Measurements from ENCODE around the gene MORF4L2. TPM values are rescaled to one million over a fixed set of nuclear protein-coding genes. Genes with fewer than 3 reads are reported as not detected.
A peak's percentile ranks its signal among the peaks of the same experiment; 100 is the strongest.

MORF4L2 gene
- total RNA-seq: 387 and 448 TPM in 2 replicates

- peak; percentile 98 to 99 for DNase-seq (ENCODE audit: low read depth in 2 of 2)
Measured at GRCh38 chrX:103686199-103687072, at the start of gene MORF4L2. Gene MORF4L2 (minus strand): TSS chrX:103686699. CDS start chrX:103677027, 9,672 bp downstream.

- DNase-seq (ENCODE audit: low read depth in 2 of 2): peak in 1 of 2 donors; percentile 17
Measured at GRCh38 chrX:103734125-103734760, 47.7 kb upstream of the MORF4L2 start.

- DNase-seq (ENCODE audit: low read depth in 2 of 2): no peak
Measured at GRCh38 chrX:103733017-103733416, 46.5 kb upstream of the MORF4L2 start.

- peak; percentile 89 to 91 for DNase-seq (ENCODE audit: low read depth in 2 of 2)
Measured at GRCh38 chrX:103730796-103731493, 44.4 kb upstream of the MORF4L2 start.

- DNase-seq (ENCODE audit: low read depth in 2 of 2): peak in 1 of 2 donors; percentile 40
Measured at GRCh38 chrX:103730147-103730795, 43.8 kb upstream of the MORF4L2 start.

GRCh38 chrX:103729015-103729414, 42.5 kb upstream of the MORF4L2 start:
- DNase-seq (ENCODE audit: low read depth in 2 of 2): no peak

GRCh38 chrX:103727115-103727514, 40.6 kb upstream of the MORF4L2 start:
- no peak for DNase-seq (ENCODE audit: low read depth in 2 of 2)

GRCh38 chrX:103726477-103726876, 40.0 kb upstream of the MORF4L2 start:
- DNase-seq (ENCODE audit: low read depth in 2 of 2): no peak

GRCh38 chrX:103722505-103722904, 36.0 kb upstream of the MORF4L2 start:
- DNase-seq (ENCODE audit: low read depth in 2 of 2): no peak

GRCh38 chrX:103718120-103718519, 31.6 kb upstream of the MORF4L2 start:
- no peak for DNase-seq (ENCODE audit: low read depth in 2 of 2)

GRCh38 chrX:103716962-103717361, 30.5 kb upstream of the MORF4L2 start:
- DNase-seq (ENCODE audit: low read depth in 2 of 2): peak in 1 of 2 donors; percentile 52

- no peak for DNase-seq (ENCODE audit: low read depth in 2 of 2)
Measured at GRCh38 chrX:103710609-103711008, 24.1 kb upstream of the MORF4L2 start, which contains the start of gene TMEM31. Gene TMEM31 (plus strand): TSS chrX:103710909. CDS start chrX:103712259, 1,350 bp downstream.

- DNase-seq (ENCODE audit: low read depth in 2 of 2): no peak
Measured at GRCh38 chrX:103704863-103705262, 18.4 kb upstream of the MORF4L2 start.

GRCh38 chrX:103699243-103699642, 12.7 kb upstream of the MORF4L2 start:
- no peak for DNase-seq (ENCODE audit: low read depth in 2 of 2)

GRCh38 chrX:103697687-103698086, 11.2 kb upstream of the MORF4L2 start:
- DNase-seq (ENCODE audit: low read depth in 2 of 2): no peak

- no peak for DNase-seq (ENCODE audit: low read depth in 2 of 2)
Measured at GRCh38 chrX:103691059-103691458, 4.6 kb upstream of the MORF4L2 start.

GRCh38 chrX:103688946-103689345, 2.4 kb upstream of the MORF4L2 start:
- peak in 1 of 2 donors; percentile 32 for DNase-seq (ENCODE audit: low read depth in 2 of 2)

GRCh38 chrX:103687696-103688201, 1.2 kb upstream of the MORF4L2 start:
- peak; percentile 66 to 83 for DNase-seq (ENCODE audit: low read depth in 2 of 2)

GRCh38 chrX:103687073-103687695, 685 bp upstream of the MORF4L2 start:
- peak in 1 of 2 donors; percentile 82 for DNase-seq (ENCODE audit: low read depth in 2 of 2)

GRCh38 chrX:103685396-103685795, 1.1 kb downstream of the MORF4L2 start:
- DNase-seq (ENCODE audit: low read depth in 2 of 2): peak in 1 of 2 donors; percentile 14

- no peak for DNase-seq (ENCODE audit: low read depth in 2 of 2)
Measured at GRCh38 chrX:103681443-103681842, 5.1 kb downstream of the MORF4L2 start.

All from dermis microvascular lymphatic vessel endothelial cell (primary cell).